Measurements from ENCODE around the gene EPB41L4A. TPM values are rescaled to one million over a fixed set of nuclear protein-coding genes. Genes with fewer than 3 reads are reported as not detected.

EPB41L4A gene
- total RNA-seq, 1 experiment from 2014 or later, result not detected

DNA sequence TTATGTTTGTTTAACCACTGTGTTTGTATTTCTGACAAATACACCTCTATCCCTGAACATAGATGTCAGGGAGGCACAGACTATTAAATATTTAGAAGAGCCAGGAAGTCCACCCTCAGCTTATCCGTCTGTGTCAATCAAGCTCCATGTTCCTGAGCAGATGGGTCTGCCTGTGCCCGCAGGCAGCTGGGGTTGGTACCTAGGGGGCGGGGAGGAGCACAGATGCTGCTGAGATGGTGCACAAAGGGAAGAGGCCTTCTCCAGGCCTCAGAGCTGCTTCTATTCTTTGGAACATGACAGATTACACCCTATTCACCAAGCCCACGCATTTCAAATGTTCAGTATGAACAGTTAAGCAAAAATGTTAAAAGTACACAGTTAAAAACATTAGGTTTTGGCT is 142.1 kb downstream of the EPB41L4A start:
- in situ Hi-C loops (cut with HindIII; ENCODE audit: low sequenced_read_pairs), result no loop called here
- no peak for DNase-seq (ENCODE audit: low spot score)

DNA sequence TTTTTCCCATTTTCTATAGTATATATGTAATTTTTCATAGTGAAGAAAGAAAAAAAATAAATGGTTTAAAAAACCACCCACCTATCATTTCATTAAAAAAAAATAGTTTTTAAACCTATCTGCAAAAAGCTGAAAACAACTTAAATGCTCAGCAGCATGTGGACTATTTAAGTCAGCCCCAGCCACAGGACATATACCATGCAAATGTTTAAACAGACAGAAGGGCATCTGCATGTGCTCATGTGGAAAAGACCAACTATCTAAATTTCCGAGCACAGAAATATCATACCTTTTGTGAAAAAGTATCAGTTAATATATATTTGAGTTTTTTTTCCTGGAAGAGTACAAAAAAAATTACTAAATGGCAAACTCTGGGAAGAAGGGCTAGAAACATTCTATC is 143.4 kb downstream of the EPB41L4A start:
- in situ Hi-C loops (cut with HindIII; ENCODE audit: low sequenced_read_pairs), result no loop called here
- no peak for DNase-seq (ENCODE audit: low spot score)

DNA sequence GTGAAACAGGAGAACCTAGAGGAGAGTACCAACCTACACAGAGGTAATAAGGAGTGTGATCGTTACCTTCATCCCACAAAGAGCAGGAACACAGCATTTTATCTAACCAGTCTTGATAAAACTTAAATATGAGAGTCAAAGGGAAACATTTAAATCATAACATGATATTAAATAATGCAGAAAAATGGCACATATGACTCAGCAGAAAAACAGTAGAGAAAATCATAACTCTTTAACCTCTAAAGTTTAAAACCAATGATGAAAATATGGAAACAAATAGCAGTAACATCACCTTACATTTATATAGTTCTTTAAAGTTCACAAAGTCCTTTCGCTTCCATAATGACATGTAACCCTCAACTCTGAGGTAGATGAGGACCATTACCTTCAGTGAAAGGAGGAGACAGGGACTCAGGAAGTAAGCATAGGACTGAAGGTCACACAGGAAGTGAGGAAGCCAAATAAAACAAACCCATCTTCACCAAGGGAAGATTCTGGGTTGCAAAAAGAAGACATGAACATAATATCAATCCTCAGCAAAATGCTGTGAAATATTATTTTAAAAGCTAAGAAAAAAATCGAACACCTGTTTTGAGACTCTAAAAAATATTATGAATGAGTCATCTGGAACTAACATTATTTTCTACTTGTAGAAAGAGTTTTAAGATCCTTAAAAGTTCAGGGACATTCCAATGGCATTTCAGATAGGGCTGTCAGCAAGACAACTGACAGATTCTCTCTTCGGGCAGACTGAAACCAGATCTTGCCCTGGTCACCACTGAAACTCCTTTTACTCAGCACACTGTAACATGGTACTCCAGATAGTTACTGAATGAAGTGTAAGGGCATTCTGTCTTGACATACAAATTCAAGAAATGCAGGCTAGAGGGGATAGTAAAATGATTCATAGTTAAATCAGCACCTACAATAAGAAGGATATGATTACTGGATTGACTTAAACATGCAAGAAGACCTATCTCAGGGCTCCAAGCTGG is 148.5 kb downstream of the EPB41L4A start:
- DNase-seq (ENCODE audit: low spot score), result no peak
- in situ Hi-C loops (cut with HindIII; ENCODE audit: low sequenced_read_pairs), result no loop called here

DNA sequence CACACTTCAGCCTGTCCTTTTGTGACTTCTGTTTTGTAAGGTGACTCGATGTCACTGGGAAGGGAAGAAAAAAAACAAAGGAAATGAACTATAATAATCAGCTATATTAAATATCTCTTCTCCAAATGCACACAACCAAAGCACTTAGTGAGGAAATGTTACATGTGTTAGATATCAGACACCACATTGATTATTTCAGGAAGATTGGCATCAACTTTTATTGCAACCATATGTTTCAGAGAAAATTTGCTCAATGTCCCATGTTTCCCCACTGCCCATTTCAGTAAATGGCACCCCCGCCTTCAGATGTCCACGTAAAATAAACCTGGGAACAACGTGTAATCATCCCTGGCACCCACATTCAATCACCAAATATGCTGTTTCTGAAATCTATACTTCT is 151.8 kb downstream of the EPB41L4A start:
- in situ Hi-C loops (cut with HindIII; ENCODE audit: low sequenced_read_pairs), result no loop called here
- no peak for DNase-seq (ENCODE audit: low spot score)

DNA sequence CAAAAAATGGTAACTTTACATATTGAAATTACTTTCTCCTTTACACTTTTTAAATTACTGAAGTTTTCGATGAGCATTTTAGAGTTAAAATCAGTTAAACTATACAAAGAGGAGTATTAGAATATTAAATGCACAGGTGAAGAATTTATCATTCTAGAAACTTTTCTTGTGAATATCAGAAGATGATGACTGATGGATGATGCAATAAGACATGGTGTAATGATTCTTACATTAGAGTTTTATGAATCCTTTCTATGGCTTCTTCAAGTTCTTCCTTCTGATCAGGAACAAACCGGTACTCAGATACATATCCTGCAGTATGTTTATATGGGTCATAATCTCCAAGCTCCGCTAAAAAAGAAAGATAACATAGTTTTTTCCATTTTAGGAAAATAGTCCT is 154.4 kb downstream of the EPB41L4A start:
- in situ Hi-C loops (cut with HindIII; ENCODE audit: low sequenced_read_pairs), result no loop called here
- DNase-seq (ENCODE audit: low spot score), result no peak

DNA sequence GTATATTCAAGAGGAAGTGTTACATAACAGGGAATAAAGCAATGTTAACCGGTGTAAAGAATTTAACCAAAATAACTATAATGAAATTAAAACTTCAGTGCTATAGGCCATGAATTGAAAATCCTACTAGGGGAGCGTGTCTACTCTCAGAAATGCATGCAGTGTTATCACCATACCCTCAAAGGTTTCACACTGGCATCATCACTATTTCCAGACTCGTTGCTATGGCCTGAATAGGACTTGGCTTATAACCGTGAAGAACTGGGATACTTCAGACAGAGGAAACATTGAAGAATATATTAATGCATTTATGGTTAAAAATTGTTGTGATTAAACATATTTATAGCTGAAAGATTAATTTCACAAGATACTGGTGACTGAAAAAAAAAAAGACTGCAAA is 154.9 kb downstream of the EPB41L4A start:
- no peak for DNase-seq (ENCODE audit: low spot score)
- in situ Hi-C loops (cut with HindIII; ENCODE audit: low sequenced_read_pairs), result no loop called here

DNA sequence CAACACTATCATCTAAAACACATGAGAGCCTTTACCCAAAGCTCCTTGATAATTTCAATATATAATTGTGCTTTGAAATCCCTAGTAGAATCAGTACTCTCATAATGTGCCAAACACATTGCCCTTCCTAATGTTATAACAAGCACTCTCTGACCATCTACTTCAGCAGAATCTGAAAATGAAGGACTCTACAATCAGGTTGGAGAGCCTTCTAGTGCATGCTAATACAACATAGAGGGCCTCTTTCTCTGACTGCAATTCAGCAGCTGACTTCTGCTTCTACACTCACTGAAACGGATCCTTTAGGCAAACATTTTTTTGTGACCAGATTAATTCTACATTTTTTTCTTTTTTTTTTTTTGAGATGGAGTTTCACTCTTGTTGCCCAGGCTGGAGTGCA is 155.6 kb downstream of the EPB41L4A start:
- no peak for DNase-seq (ENCODE audit: low spot score)
- in situ Hi-C loops (cut with HindIII; ENCODE audit: low sequenced_read_pairs), result no loop called here

DNA sequence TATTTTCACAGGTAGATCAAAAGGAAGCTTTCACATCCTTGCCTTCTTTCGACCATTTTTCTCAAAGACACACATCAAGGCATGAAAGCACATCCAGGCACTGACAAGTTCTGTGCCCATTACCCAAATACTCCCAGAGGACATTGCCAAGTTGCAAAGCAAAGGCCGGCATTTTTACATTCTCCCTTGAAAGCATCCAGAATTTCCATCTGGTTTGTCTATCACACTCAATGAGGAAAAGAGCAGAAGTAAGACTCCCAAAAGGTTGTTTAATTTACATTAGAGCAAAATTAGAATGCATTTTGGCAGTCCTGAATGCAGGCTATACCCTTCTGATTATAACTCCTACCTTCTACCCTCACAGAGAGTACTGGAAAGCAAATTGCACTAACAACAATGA is 160.5 kb downstream of the EPB41L4A start:
- DNase-seq (ENCODE audit: low spot score), result no peak
- in situ Hi-C loops (cut with HindIII; ENCODE audit: low sequenced_read_pairs), result no loop called here

DNA sequence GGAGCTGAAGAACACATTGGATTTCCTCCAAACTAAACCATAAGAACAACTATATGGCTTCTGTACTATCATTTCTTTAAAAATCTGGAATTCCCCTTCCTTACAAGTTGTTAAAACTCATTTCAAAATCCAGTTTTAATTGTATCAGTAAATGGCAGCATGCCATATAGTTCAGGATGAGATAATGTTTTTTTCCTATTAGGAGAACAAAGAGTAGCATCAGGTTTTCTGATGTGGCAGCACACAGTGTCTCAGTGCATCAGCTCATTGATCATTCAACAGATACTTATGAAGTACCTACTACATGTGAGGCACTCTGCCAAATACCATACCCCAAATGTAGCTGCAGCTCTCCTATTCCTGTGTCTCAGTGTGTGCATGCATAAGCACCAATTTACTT is 161.1 kb downstream of the EPB41L4A start:
- in situ Hi-C loops (cut with HindIII; ENCODE audit: low sequenced_read_pairs), result no loop called here
- DNase-seq (ENCODE audit: low spot score), result no peak

DNA sequence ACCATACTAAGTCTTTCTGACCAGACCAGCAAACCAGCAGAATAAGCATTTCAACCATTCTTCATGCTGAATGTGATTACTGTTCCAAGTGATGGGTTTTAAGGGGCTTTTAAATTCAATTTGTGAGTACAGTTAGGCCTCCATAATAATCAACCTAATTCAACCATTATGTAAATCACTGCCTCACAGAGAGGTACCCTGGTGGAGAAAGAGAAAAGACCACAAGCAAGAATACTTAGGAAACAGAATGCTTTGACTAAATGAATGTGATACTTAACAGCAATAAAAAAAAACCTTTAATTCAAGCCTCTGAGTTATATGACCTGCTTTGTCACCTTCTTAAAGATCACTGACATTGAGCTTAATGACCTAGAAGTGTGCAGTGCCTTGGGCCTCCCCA is 162.1 kb downstream of the EPB41L4A start:
- no peak for DNase-seq (ENCODE audit: low spot score)
- in situ Hi-C loops (cut with HindIII; ENCODE audit: low sequenced_read_pairs), result no loop called here

DNA sequence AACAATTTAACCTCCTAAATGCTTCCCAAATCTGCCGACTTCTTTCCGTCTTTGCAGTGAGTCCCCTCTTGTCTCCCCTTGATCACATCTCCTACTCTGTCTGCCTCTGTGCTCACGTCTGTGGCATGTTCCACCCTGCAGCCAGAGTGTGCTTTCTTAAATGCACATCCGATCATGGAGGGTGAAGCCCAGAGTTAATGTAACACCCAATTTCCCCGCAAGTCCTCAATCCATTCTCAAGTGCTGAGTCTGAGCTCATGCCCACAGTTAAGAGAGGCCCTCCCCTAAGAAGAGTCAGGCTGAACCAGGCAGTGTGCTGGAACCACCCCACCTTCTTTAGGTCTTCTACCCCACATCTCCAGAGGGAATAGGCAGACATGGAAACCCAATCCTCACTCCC is 164.8 kb downstream of the EPB41L4A start:
- no peak for DNase-seq (ENCODE audit: low spot score)
- in situ Hi-C loops (cut with HindIII; ENCODE audit: low sequenced_read_pairs), result no loop called here

DNA sequence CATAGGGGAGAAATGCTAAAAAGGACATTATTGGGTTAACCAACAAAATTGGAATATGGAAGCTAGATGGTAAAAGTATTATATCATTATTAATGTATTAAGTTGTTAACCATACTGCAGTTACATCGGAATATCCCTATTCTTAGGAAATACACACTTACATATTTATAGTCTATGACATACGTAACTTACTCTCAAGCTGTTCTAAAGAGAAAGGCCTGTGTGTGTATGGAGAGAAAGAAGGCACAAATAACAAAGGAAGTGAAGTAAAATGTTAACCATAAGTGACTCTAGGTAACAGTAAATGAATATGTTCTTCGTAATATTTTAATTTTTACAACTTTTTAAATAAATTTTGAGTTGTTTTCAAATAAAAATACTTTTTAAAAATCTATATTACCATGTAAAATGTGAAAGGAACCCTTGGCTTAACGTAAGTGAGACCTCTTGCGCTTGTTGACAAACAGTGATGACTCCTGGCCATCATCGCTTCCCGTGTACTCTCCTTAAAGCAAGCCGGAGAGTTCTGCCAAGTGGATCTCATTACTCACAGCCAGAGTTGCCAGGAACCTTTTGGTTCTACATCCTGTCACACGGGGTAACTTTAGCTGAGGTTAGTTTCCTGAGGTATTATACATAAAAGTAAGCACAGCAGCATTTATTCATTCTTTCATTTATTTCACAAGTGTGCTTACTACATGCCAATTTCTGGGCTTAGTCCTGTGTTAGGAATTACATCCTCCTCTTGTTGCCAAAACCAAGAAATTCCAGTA is 165.4 kb downstream of the EPB41L4A start:
- DNase-seq (ENCODE audit: low spot score), result no peak
- in situ Hi-C loops (cut with HindIII; ENCODE audit: low sequenced_read_pairs), result no loop called here

DNA sequence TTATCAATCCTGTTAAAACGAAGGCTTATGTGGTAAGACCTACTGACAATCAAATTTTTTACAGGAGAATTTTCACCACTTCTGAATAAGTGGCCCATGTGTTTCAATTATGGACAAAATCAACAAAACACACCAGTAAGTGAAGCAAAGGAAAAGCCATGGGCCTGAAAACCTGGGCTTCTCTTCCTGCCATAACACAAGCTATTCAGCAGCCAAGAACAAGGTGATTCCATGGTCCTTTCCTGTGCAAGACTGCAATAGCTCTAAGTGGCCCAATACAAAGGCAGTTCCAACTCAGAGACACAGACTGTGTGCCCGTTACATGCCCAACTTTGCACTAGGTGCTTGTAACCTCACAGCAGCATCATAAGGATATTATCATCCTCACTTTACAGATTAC is 168.5 kb downstream of the EPB41L4A start:
- in situ Hi-C loops (cut with HindIII; ENCODE audit: low sequenced_read_pairs), result no loop called here
- no peak for DNase-seq (ENCODE audit: low spot score)

DNA sequence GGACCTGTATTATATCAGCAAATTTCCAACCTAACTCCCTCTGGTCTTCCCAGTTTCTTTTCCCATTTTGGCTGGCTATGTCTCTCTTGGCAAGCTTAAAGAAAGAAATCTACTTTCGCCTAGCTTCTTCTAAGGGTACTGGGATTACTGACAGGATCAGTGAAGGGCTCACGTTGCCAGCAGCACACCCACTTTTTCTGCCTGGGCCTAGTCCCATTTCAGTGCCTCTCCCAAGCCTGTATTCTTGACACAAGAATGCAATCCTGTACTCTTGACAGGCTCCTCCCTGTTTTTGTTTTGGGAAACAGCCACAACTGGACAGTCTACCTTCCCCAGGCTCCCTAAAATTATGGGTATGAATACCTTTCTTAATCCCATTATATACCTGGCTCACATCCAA is 170.5 kb downstream of the EPB41L4A start:
- in situ Hi-C loops (cut with HindIII; ENCODE audit: low sequenced_read_pairs), result no loop called here
- DNase-seq (ENCODE audit: low spot score), result no peak

DNA sequence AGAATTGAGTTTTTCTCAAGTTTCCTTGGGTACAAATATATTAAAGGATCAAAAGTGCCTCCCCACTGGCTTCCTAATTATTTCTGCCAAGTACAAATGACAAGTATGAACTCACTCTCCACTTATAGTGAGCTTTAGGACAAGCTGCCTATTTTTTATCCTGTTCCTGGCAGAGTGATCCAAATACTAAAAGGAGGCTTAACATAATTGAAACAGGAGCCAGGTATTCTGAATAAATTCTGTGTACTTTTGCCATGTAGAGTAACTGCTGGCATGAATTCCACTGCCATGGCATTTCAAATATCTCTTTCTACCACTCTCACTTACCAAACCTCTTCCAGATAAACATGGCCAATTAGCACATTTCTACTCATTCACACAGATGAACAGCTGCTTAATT is 171.1 kb downstream of the EPB41L4A start:
- in situ Hi-C loops (cut with HindIII; ENCODE audit: low sequenced_read_pairs), result no loop called here
- DNase-seq (ENCODE audit: low spot score), result no peak

DNA sequence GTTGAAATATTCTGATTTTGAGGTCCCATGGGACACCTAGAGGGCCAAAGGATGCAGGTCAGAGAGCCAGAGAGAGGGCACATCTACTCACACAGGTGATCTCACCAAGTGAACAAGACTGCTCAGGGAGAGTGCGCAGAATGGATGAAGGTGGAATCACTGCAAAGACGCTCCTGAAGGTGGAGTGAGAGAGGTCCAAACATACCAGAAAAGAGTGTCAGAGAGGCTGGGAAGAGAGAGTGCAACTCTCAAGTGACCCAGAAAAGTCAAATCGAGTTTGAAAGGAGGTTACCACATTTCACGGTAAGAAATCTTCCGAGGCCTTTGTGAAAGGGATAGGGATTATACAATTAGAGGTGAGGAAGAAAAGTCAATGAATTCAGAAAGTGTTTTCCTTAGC is 173.4 kb downstream of the EPB41L4A start:
- in situ Hi-C loops (cut with HindIII; ENCODE audit: low sequenced_read_pairs), result no loop called here
- no peak for DNase-seq (ENCODE audit: low spot score)

DNA sequence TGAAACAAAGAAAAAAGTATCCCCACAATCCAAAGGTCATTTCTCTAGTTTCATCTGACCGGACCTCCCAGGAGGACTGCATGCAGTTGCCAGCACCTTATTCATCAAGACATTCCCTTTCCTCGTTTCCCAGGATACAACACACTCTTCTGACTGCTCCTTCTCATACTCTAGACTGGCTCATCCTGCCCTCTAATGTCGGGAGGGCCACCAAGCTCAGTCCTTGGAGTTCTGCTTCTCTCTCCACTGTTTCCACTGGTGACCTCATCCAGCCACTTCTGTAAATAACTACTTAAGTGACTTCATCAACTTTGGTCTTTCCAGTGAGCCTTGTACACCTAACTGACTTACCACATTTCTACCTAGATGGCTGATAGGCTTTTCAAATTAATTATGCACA is 179.1 kb downstream of the EPB41L4A start:
- DNase-seq (ENCODE audit: low spot score), result no peak
- in situ Hi-C loops (cut with HindIII; ENCODE audit: low sequenced_read_pairs), result no loop called here

DNA sequence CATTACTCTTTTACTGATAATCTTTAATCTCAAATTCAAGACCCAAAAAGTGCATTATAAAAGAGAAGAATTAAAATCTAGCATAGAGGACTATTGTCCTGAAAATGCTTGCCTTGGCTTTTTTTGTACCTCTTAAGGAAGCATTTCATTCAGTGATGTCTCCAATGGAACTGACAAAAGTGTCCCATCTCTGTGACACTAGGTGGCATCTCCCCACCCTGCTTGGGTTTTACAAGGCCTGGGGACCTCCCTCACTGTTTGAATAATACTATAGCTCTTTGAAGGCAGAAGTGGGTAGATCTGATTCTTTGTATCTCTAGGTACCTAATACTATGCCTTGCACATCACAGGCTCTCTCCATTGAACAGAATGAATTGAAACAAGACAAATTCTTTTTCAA is 180.6 kb downstream of the EPB41L4A start:
- DNase-seq (ENCODE audit: low spot score), result no peak
- in situ Hi-C loops (cut with HindIII; ENCODE audit: low sequenced_read_pairs), result no loop called here

DNA sequence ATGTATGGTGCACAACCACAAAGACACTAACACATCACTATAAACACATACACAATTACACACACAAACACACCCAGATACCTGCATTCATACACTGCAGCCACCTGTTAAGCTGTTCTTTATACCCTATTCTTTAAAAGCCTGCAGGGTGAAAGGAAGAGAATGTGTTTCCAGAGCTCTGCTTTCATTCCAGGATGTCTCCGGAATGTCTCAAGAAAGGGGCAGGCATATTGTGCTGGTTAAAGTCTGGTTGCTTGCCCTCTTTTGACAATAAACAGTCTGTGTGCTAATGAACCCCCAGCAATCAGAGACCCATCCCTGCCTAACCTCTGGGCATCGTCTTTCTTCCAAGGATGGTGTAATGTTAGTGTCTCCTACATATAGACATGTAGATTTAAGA is 181.6 kb downstream of the EPB41L4A start:
- no peak for DNase-seq (ENCODE audit: low spot score)
- in situ Hi-C loops (cut with HindIII; ENCODE audit: low sequenced_read_pairs), result no loop called here

DNA sequence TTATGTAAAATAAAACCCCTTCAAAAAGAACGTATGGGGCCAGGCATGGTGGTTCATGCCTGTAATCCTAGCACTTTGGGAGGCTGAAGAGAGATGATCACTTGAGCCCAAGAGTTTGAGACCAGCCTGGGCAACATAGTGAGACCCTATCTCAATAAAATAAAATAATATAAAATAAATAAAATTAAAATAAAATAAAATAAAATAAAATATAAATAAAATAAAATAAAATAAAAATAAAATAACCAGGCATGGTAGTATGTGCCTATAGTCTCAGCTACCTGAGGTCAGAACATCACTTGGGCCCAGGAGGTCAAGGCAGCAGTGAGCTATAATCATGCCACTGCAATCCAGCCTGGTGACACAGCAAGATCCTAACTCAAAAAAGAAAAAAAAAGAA is 185.1 kb downstream of the EPB41L4A start:
- DNase-seq (ENCODE audit: low spot score), result no peak
- in situ Hi-C loops (cut with HindIII; ENCODE audit: low sequenced_read_pairs), result no loop called here
